ENCODE results near the gene CYRIA.

DNA sequence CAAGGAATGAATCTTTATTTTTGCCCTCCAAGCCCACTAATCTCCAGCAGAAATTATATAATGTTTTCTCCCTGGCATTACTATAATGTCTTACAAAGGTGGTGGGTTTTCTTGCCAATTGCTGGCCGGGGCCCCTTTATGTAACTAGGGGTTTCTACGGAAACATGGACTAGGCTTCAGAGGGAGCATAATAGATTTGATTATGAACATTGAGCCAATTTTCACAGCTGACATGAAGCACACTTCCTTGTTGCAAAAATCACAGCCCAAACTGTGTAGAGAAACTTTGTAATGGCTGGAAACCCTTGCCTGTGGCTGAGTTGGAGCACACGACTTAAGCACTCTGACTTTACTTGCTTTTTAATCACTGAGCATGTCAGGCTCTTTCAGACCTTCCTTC is 3.8 kb upstream of the CYRIA start:
- TF ChIP-seq, protein P1, sequence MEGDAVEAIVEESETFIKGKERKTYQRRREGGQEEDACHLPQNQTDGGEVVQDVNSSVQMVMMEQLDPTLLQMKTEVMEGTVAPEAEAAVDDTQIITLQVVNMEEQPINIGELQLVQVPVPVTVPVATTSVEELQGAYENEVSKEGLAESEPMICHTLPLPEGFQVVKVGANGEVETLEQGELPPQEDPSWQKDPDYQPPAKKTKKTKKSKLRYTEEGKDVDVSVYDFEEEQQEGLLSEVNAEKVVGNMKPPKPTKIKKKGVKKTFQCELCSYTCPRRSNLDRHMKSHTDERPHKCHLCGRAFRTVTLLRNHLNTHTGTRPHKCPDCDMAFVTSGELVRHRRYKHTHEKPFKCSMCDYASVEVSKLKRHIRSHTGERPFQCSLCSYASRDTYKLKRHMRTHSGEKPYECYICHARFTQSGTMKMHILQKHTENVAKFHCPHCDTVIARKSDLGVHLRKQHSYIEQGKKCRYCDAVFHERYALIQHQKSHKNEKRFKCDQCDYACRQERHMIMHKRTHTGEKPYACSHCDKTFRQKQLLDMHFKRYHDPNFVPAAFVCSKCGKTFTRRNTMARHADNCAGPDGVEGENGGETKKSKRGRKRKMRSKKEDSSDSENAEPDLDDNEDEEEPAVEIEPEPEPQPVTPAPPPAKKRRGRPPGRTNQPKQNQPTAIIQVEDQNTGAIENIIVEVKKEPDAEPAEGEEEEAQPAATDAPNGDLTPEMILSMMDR (IDR thresholded peaks at IDR 0.05): no peak
- no peak for TF ChIP-seq EZH2 (IDR thresholded peaks at IDR 0.05)

All from neural progenitor cell (in vitro differentiated cells).